Activated T-cell treated with anti-CD3 and anti-CD28 coated beads, Interleukin-2, amount 50 U/mL, for 48 hours (primary cell): ENCODE measurements around the gene CAMTA1.

Experiments
- DNase-seq, 2 experiments: peaks; one replicate each; pipeline ENCODE4 v3.0.0-alpha.2; 2020

The CAMTA1 gene

DNA sequence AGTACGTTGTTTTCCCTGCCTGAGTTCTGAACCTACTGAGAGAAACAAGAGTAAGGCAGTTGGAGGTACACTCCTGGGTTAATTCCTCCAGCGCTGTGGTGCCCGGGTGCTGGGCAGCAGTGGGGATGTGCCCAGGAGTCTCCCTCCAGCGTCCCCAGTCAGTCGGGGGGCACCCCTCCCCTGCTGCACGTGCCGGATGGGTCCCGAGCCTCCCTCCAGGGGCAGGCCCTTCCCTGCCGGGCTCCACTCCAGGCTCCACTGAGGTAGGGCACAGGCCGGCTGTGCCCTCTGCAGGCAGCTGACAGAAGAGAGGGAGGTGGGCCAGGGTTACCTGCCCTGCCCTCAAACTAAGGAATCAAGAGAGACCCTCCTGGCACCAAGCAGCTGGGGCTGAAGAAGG is 747.8 kb downstream of the CAMTA1 start:
- DNase-seq, result no peak

DNA sequence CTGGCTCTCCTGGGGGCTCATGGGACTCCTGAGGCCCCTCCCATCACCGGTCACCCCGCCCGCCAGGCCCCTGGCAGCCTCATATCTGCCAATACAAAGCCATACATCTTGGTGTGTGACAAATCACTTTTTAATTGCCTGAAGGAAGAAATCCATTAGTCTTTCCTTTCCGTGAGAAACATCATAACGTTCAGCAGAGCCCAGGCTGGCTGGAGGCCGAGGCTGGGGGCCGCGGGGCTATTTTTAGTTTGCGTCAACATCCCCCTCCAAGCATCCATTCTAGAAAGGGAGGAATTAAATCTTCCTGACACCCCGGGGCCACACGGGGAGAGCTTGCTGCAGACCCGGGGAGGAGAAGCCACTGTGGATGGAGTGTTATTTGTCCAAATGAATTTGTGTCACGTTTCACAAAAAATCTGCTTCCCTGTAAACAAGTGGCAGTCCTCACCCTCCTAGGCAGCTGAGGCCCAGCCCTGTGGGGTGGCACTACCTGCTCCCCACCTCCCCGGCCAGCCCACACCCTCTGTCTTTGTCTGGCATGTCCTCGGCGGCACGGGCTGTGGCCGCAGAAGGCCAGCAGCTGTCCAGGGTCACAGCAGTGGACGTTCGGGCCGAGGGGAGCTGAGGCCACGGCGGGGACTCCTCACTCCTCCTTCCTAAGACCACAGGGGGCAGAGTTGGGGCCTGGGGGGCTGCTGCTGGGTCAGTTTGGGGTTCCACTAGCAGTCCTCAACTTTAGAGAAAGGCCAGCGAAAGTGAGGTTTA is 749.0 kb downstream of the CAMTA1 start:
- DNase-seq, result no peak

DNA sequence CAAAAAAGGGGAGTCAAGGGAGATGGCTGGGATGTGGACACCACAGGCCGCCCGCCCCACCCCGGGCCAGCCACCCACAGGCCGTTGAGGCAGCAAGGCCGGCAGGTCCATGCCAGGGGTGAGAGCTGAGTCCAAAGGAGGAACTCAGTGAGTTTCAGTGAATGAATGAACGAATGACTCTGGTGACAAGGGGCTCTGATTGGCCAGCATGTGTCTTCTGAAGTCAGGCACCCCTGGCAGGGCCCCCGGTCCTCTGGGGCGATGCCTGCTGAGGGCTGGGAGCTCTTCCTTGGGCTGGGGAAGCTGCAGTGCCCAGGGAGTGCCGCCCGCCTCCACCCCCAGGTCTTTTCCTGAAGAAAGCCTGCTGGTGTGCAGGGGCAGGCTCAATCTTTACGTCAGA is 749.8 kb downstream of the CAMTA1 start:
- DNase-seq, result no peak

- DNase-seq, result no peak
Measured at GRCh38 chr1:7535934-7536878, 751.0 kb downstream of the CAMTA1 start.

DNA sequence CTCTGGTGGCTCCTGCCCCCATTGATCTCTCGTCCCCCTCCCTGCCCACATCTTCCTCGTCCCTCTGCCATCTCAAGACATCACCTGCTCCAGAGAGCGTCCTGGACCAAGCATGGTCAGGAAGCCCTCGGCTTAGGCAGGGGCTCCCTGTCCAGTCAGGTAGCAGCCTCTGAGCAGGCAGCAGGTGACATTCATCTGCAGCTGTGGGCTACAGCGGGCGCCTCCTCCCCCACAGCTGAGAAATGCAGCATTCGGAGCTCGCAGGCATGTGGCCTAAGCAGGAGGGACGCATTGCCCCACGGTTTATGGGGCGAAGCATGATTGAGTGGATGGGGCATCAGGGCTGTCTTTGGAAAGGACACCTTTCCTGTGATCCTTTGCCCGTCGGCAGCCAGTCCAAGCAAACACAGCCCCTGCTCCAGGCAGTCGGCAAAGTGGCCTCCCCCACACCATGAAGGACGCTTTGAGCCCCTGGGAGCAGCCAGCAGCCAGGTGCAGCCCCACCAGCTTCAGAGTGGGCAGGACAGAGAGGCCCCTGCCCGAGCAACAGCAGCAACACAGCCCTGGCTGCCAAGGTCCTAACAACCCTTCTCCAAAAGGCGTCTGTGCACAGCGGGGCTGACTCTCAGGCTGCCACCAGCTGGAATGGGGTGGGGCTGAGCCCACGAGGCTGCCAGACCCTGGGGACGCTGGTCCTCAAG is 751.8 kb downstream of the CAMTA1 start:
- DNase-seq, result no peak

DNA sequence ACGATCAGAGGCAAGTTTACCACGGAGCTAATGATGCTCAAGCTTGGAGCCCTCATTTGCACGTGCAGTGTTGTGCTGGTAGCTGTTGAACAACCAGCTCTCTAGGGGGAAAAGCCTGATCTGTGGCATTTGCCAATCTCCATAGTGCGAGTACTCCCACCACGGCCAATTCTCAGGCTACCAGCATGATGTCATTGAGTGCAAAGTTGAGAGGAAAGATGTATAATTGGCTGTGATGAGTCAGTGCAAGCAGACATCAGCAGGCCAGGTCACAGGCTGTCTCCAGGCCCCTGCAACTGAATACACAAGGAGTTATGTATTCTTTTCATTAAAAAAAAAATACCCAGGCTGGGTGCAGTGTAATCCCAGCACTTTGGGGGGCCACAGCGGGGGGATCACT is 752.8 kb downstream of the CAMTA1 start:
- no peak for DNase-seq

DNA sequence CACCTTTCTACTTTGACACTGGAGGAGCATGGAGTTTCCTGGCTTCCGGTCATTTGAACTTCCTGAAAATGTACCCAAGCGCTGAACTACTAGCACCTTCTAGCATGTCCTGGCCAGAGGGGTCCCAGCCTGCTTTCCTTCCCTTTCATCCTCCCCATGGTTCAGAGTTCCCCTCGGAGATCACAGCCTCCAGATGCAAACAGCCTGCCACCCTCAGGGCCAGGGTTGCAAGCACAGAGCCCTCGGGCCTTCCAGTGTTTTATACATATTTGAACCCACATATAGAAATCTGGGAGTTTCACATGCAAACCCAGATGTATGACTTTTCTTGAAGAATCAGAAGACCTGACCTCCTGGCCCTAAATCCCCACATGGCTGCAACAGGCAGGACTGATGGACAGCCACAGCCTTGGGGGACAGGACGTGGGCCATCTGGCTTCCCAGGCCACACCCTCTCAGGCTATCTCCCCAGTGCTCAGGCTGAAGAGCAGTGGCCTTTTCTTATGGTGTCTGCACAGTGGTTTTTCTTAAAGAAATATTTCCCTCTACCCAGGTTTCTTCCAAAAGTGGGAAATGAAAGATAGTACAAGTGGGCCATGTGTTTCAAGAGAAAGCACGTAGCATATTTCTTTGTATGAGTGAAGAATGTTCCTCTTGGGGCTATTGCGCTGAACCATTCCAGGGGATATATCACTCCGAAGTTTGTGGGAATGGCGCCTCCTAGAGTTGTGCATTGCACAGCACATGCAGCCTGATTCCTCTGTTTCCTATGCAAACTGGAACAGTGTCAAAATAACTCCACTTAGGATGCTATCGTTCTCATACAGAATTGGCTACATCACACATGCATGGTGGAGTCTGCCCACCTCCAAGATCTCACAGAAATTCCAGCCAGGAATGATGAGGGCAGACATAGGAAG is 753.9 kb downstream of the CAMTA1 start:
- no peak for DNase-seq

DNA sequence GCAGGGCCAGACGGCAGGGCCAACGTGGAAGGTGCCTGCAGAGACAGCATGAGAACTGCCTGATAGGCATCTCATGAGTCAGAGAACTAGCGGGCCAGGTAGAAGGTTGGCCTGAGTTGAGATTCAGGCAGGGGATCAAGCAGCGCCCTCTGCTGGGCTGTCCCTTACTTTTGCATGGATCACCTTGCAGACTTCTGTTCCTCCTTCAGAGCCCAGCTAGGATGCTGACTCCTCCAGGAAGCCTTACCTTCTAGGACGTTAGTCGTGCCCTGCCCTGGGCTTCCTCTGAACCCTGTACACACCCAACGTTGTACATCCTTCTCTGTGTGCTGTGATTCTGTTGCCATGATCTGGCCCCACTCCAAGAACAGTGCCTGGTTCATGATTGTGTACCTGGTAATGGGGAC is 754.5 kb downstream of the CAMTA1 start:
- peak; percentile 38 to 59 for DNase-seq

DNA sequence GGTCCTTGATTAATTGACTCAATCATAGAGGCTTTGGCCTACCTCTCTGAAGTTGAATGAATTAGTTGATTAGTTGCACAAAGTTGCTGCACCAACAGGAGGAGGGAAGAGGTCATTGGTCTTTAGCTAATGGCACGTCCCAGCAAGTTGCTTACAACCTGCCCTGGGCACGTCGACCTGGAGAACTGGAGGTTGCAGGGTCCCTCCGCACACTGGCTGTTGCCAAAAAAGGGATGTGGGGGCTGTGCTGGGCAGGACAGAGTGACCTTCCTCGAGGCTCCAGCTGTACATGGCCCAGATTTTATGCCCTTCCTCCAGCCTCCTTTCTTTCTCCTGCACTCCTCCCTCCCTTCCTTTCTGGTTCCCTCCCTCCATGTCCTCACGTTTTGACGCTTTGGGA is 755.6 kb downstream of the CAMTA1 start:
- no peak for DNase-seq

- no peak for DNase-seq
Measured at GRCh38 chr1:7541629-7542028, 756.4 kb downstream of the CAMTA1 start.

- DNase-seq, result no peak
Measured at GRCh38 chr1:7543718-7544090, 758.5 kb downstream of the CAMTA1 start.

DNA sequence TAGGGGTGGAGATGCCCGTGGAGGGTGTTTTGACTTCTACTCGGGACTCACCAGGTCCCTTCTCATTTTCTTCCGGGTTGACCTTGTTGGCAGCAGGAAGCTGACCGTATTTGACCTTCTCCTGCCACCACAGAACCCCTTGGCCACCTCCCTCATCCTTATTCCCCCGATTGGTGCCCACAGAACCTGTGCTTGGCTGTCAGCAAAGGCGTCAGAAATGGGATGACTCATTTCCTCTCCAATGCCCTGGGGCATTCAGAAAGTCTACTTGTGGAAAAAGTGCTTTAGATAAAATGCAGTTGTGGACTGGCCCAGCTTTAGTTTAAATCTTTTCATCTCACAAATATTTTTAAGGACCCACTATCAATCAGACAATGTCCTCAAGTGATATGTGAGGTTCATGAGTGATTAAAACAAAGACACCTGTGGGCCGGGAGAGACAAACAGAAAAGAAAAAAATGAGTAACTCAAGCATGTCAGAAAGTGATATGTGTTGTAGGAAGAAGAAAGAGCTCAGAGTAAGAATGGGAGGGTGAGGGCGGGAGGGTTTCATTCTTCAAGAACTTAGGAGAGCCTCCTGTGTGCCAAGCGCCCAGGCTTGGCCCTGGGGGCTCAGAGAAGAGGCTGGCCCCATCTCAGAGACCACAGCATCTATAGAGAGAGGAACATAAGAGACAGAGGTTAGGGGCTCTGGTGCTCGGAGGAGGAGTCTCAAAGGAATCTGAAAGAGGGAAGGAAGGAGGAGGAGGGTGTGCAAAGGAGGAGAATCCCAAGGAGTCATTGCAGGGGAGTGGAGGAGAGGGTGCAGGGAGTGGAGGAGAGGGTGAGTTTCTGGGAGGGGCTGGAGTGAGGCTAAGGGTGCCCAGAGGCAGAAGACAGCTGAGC is 764.3 kb downstream of the CAMTA1 start:
- DNase-seq, result peak; percentile 68 to 72

- DNase-seq, result no peak
Measured at GRCh38 chr1:7550261-7550865, 765.1 kb downstream of the CAMTA1 start.

DNA sequence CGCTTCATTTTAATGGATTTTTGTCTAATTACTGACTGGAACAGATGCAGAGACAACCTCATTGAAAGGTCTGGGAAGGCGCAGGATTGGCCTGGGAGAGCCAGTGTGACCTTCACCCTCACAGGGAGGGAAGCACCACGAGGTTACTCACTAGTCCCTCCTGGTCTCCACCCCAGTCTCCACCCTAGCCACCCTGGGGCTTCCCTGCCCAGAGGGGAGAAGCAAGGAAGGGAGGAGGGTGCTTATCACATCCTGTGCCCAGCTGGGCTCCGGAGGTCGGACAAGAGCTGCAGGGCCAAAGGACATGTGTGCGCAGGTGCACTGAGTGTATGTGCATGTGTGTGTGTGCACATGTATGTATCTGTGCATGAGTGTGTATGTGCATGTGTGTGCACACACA is 765.7 kb downstream of the CAMTA1 start:
- no peak for DNase-seq

DNA sequence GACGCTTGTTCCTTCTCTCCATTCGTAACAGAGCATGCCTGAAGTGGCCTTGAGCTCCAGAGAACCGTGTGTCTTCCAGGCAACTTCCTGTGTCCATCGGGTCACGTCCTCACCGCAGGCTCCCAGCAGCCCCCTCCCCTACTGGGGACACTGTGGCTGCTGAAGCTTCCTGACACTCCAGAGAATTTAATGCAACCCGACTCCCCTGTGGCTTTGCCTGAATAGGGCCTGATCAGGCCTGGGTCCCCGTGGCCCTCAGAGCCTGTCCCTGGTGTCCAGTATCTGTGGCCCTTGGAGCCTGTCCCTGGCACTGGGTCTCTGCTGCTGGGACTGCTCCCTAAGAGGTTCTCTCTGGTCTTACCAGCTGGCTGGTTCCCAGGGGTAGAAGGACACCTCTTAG is 766.2 kb downstream of the CAMTA1 start:
- no peak for DNase-seq

DNA sequence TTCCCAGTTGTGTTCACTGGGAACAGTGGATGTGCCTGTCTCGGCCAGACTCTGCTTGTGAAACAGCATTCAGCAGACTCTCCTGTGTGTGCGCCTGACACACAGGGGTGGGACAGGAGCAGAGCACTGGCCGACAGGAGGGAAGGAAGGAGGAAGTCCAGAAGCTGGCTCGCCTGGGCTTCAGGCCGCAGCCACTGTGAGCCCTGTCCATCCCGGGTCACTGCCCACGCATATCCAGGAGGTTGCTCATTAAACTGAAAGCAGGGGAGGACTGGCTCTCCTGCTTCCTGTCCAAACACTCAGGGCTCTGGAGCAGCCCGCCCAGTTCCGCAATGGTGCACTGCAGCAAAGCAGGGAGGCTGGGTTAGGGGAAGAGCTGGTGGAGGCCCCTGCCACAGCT is 767.1 kb downstream of the CAMTA1 start:
- no peak for DNase-seq

GRCh38 chr1:7553042-7553690 is 767.9 kb downstream of the CAMTA1 start:
- no peak for DNase-seq

DNA sequence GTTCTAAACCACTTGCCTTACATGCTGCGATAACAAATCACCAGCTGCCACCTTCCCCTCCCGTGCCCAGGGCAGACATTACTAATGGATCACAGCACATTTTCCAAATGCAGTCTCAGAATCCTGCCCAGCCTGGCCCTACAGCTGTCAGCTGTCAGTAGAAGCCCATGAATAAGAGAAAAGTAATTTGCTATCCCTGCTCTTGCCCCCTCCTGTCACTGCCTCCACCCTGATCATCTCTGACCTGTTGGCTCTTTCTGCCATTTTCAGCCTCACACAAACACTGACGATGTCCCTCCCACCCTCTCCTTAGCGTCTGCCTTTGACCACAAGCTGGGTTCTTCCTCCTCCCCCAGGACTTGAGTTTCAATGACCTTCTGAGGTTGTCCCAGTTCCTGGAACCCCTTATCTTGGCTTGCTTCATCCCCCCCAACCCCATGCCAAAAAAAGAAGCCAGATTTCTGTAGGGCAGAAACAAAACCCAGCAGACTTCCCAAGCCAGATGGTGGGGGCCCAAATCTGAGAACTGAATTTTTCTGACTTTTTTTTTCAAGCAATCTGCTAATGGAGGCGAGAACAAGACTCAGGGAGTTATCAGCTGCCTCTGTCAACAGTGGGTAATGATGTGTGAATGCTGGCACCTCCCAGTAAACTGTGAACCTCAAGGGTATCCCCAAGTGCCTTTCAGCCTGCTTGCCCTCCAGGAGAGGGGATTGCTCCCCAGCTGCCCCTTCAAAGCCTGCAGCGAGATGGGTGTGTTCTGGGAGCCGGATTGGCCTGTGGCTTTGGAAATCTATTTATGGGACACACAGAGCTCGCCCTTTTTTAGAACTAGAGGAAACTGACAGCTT is 769.4 kb downstream of the CAMTA1 start:
- no peak for DNase-seq
